ENCODE data around the gene NWD2.

Gene NWD2

GRCh38 chr4:37305984-37306383 is 61.4 kb downstream of the NWD2 start:
- DNase-seq: no peak

GRCh38 chr4:37317104-37317643 is 72.6 kb downstream of the NWD2 start:
- DNase-seq: no peak

- DNase-seq: no peak
Observed at GRCh38 chr4:37320513-37321235, 76.1 kb downstream of the NWD2 start.

GRCh38 chr4:37322122-37322521 is 77.6 kb downstream of the NWD2 start:
- DNase-seq: no peak

- DNase-seq: peak; percentile 68
Observed at GRCh38 chr4:37324546-37324945, 80.0 kb downstream of the NWD2 start.

GRCh38 chr4:37326852-37327251 is 82.3 kb downstream of the NWD2 start:
- DNase-seq: no peak

GRCh38 chr4:37338972-37339371 is 94.4 kb downstream of the NWD2 start:
- DNase-seq: no peak

GRCh38 chr4:37358748-37359147 is 114.2 kb downstream of the NWD2 start:
- DNase-seq: no peak

GRCh38 chr4:37359261-37359660 is 114.7 kb downstream of the NWD2 start:
- no peak for DNase-seq

- DNase-seq: no peak
Observed at GRCh38 chr4:37365888-37366287, 121.3 kb downstream of the NWD2 start.

GRCh38 chr4:37367901-37368300 is 123.4 kb downstream of the NWD2 start:
- DNase-seq: no peak

GRCh38 chr4:37370052-37370451 is 125.5 kb downstream of the NWD2 start:
- no peak for DNase-seq

- peak; percentile 6 for DNase-seq
Observed at GRCh38 chr4:37381040-37381668, 136.6 kb downstream of the NWD2 start.

GRCh38 chr4:37383579-37384229 is 139.2 kb downstream of the NWD2 start:
- DNase-seq: peak; percentile 46

- no peak for DNase-seq
Observed at GRCh38 chr4:37385424-37385823, 140.9 kb downstream of the NWD2 start.

- no peak for DNase-seq
Observed at GRCh38 chr4:37388681-37389365, 144.3 kb downstream of the NWD2 start.

GRCh38 chr4:37389366-37389765 is 144.8 kb downstream of the NWD2 start:
- DNase-seq: no peak

- DNase-seq: peak; percentile 49
Observed at GRCh38 chr4:37389967-37390580, 145.5 kb downstream of the NWD2 start.

- no peak for DNase-seq
Observed at GRCh38 chr4:37392521-37393255, 148.1 kb downstream of the NWD2 start.

- DNase-seq: no peak
Observed at GRCh38 chr4:37393321-37393720, 148.8 kb downstream of the NWD2 start.

- no peak for DNase-seq
Observed at GRCh38 chr4:37393889-37394288, 149.3 kb downstream of the NWD2 start.

- no peak for DNase-seq
Observed at GRCh38 chr4:37397505-37397904, 153.0 kb downstream of the NWD2 start.
